Activated naive CD8-positive, alpha-beta T cell treated with anti-CD3 and anti-CD28 coated beads, Interleukin-2, amount 50 U/mL, for 16 hours (primary cell): ENCODE measurements around the gene ZFP1.
"Not testable (repeated sequence)": the region's sequence is repeated elsewhere in the genome, so short reads cannot be mapped to it uniquely, and the experiment has no call there.

Experiments used
- DNase-seq: peaks from one replicate; pipeline ENCODE4 v3.0.0-alpha.2; 2020; ENCODE audit warnings: low read depth, low spot score

Gene ZFP1

GRCh38 chr16:75203667-75204409 is 55.5 kb downstream of the ZFP1 start:
- no peak for DNase-seq

DNA sequence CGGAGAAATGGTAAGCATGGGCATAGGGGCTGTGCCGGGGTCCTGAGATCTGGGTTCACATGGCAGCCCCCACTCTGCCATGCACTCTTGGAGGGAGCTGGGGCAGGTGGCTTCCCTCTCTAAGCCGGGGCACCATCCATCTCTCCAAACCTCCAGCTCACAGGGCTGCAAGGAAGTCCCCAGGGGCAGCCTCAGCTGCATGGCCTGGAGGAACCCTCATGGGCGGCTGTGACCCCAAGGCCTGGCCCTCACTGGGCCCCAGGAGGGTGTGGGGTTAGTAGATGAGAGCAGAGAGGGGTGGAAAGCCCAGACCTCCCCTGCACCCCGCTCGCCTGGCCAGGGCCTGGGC is 56.1 kb downstream of the ZFP1 start:
- no peak for DNase-seq

DNA sequence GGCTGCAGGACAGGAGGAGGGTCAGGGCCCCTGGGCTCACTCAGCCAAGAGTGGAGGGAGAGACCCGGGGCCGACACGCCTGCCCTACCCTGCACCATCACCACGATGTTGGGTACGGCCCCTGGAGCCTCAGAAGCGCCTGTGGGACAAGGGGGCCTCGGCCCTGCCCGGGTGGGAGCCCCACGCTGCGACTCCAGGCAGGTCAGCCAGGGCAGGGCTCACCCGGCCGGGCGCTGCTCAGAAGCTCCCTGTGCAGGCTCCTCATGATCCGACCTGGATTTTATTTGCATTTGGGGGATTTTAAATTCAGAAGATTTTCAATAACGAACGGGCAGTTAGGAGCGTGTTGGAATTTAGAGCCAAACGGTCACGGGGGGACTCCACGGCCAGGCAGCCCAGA is 56.6 kb downstream of the ZFP1 start:
- not testable (repeated sequence) for DNase-seq

GRCh38 chr16:75205438-75205837 is 57.1 kb downstream of the ZFP1 start:
- not testable (repeated sequence) for DNase-seq

DNA sequence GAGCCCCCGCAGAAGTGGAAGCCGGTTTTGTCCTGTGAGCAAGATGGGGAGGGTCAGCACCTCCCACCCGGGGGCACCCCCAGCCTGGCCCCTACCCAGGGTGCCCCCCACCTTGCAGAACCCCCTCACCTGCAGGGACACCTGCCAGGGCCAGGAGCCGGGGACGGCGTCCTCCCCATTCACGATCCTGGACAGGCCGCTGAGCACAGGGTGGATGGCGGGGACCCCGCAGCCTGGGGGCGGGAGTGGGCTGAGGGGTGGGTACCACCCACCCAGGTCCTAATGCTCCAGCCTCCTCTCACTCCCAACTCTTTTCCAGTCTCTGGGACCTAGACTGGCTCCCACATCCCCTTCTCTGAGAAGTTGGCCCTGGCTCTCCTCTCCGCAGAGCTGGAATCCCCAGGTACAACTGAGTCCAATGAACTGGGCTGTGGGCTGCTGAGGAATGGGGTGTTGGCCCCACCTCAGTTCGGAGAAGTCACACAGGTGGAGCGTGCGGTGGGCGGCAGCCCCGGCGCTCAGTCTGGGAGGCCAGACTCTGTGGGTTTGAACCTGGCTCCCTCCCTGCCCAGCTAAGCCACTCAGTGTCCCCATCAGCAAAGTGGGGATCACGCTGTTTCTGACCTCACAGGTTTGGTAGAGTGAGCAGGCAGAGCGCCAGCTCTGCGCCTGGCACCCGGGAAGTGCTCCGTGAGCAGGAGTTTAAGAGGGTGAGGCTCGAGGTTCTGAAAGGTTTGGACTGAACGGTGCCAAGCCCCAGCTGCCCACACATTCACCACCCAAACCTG is 57.8 kb downstream of the ZFP1 start:
- DNase-seq = not testable (repeated sequence)

DNA sequence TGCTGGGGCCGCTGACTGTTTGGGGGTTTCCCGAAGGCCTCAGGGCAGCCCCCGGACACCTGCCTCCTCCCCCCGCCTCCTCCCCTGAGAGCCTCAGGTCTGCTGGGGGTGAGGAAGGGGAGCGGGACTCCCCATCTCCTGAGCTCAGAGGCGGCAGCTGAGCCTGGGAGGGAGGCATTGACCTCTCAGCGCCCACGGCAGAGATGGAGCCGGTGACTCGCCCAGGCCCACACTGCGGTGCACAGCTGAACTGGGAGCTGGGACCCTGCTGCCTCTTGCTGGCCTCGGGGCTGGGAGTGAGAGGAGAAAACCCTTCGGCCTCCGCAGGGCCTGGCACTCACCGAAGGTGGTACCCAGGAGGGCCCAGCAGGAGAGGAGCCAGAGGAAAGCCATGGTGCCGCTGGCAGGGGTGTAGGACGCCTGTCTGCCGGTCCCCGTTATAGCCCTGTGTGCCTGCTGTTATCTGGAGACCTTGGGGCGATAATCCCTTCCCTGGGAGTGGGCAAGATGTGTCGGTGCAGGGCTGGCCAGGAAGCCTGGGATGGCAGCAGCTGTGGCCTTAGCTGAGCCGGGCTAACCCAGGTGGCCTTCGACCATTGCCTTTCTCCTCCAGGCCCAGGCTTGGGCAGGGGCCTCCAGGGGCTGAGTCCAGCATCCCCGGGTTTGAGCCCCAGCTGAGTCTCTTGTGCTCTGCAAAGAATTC is 58.6 kb downstream of the ZFP1 start, which contains the start of gene CTRB2:
TSS of gene CTRB2 (minus strand) at position 413 of the 703 bp plus-strand sequence. CDS start at position 393, 20 bp downstream.
- DNase-seq = no peak

- no peak for DNase-seq
Observed at GRCh38 chr16:75207831-75208230, 59.5 kb downstream of the ZFP1 start.

DNA sequence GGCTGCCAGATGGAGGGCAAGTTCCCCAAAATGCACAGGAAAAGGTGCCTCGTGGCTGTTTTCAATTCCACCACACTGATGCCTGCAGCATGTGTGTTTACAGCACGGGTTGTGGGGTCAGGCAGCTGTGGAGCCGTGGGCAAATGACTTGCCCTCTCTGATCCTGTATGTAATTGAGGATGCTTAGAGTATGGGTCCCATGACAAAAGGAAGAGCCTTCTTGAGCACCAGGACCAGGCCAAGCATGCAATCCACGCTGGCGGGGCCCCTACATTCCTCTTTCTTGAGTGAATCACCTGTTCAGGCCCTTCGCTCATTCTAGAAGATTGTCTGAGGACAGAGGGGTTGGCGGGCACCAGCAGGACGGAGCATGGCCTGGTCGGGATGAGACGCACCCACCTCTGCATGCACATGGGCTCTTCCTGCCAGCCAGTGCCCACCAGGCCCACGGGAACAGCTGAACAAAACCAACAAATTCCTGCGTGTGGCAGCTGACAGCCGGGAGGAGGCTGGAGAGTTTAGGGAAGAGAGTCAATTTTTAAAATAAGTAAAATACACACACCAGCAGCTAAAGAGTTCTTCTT is 60.0 kb downstream of the ZFP1 start:
- no peak for DNase-seq

GRCh38 chr16:75208861-75209505 is 60.7 kb downstream of the ZFP1 start:
- no peak for DNase-seq

- not testable (repeated sequence) for DNase-seq
Observed at GRCh38 chr16:75209514-75209913, 61.2 kb downstream of the ZFP1 start.

- DNase-seq = no peak
Observed at GRCh38 chr16:75209944-75210343, 61.6 kb downstream of the ZFP1 start.

GRCh38 chr16:75211286-75211685 is 63.0 kb downstream of the ZFP1 start:
- not testable (repeated sequence) for DNase-seq

DNA sequence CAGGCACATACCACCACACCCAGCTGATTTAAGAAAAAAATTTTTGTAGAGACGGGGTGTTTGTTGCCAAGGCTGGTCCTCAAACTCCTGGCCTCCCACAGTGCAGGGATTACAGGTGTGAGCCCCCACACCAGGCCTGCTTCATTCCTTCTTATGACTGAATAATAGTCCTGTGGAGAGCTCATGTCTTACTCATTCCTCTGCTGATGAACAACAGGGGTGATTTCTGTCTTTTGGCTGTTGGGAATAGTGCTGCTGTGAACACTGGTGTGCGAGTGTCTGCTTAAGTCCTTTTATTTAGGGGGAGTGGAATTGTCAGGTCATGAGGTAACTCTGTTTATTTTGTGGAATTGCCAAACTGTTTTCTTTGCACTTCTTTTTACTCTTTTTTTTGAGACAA is 67.8 kb downstream of the ZFP1 start:
- DNase-seq = no peak

DNA sequence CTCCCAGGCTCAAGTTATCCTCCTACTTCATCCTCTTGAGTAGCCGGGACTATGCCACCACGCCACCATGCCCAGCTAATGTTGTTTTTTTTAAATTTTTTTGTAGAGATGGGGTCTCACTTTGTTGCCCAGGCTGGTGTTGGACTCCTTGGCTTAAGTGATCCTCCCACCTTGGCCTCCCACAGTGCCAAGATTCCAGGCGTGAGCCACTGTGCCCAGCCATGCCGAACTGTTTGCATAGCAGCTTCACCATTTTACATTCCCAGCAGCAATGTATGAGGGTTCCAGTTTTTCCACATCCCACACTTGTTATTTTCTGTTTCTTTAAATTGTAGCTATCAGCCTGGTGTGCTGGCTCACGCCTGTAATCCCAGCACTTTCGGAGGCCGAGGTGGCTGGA is 68.3 kb downstream of the ZFP1 start:
- DNase-seq = no peak

- no peak for DNase-seq
Observed at GRCh38 chr16:75217389-75217851, 69.1 kb downstream of the ZFP1 start.

- DNase-seq = no peak
Observed at GRCh38 chr16:75218256-75219076, 70.1 kb downstream of the ZFP1 start, which contains the start of gene CTRB1. Gene CTRB1 (plus strand): TSS chr16:75218988. CDS start chr16:75219008, 20 bp downstream.

- no peak for DNase-seq
Observed at GRCh38 chr16:75219088-75219487, 70.8 kb downstream of the ZFP1 start.

GRCh38 chr16:75219838-75220237 is 71.5 kb downstream of the ZFP1 start:
- no peak for DNase-seq
